Measurements from ENCODE around the gene MSI1.

MSI1 gene

DNA sequence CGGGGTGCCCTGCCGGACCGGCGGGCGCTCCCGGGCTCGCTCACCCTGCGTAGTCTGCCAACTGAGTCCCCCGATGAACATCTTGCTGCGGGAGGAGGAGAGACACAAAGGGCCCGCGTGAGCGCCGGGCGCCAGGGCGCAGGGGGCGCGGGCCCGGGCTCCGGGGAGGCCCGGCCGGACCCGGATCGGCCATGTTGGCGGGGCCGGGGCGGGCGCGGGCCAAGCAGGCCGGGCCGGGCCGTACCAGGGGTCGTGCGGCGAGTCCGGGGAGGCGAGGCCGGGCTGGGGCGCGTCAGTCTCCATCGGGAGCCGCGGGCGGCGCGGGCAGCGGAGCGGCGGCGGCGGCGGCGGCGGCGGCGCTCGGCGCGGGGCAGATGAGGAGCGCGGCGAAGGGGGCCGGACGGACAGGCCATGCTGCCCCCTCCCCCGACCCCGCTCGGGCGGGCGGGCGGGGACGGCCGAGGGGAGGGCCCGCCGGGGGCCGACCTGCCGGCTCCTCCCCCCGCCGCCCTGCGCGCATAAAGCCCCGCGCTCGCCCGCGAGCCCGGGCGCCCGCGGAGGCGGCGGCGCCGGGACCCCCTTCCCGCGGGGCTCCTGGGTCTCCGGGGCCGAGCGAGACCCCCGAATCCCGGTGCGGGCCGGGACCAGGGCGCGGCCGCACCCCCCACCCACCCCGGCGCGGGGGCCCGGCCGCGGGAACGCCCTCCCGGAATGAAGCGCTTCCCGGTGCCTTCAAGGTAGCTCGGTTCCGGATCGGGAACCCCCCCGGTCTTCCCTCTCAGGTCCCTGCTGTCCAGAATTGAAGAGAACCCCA is at the start of gene MSI1:
MSI1 (minus strand) TSS at position 376 of the 814 bp plus-strand sequence; CDS start at position 303, 73 bp downstream.
- in situ Hi-C loops (cut with MboI; ENCODE audit: low pct_unique_long_range_greater_than_20kb, low sequenced_read_pairs), result no loop called here
- no peak for DNase-seq

- no peak for DNase-seq
- in situ Hi-C loops (cut with MboI; ENCODE audit: low pct_unique_long_range_greater_than_20kb, low sequenced_read_pairs), result no loop called here
These were observed 49.1 kb upstream of the MSI1 start for GRCh38 chr12:120417917-120418580.

DNA sequence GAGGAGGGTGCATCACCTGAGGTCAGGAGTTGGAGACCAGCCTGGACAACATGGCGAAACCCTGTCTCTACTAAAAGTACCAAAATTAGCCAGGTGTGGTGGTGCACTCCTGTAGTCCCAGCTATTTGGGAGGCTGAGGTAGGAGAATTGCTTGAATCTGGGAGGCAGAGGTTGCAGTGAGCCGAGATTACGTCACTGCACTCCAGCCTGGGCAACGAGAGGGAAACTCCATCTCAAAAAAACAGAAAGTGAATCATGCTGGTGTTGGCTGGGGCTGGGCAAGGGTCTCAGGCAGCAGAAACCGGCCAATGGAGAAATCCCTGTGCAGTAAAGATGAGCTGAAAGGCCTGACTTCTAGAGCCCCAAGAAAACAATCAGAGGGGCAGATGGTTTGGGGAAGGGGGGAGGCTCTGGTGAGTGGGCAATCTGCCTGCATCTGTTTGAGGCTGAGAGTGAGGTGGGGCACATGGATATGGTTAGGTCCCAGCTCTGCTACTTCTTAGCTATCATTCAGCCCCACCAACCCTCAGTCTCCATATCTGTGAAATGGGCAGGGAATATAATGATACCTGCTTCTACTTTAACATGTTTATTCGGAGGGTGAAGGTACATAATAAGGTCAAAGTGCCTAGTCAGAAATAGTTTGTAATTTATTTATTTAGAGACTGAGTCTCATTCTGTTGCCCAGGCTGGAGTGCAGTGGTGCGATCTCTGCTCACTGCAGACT is 47.7 kb upstream of the MSI1 start:
- DNase-seq, result no peak
- in situ Hi-C loops (cut with MboI; ENCODE audit: low pct_unique_long_range_greater_than_20kb, low sequenced_read_pairs), result no loop called here

- in situ Hi-C loops (cut with MboI; ENCODE audit: low pct_unique_long_range_greater_than_20kb, low sequenced_read_pairs), result no loop called here
- no peak for DNase-seq
These were observed 45.1 kb upstream of the MSI1 start for GRCh38 chr12:120413901-120414695.

DNA sequence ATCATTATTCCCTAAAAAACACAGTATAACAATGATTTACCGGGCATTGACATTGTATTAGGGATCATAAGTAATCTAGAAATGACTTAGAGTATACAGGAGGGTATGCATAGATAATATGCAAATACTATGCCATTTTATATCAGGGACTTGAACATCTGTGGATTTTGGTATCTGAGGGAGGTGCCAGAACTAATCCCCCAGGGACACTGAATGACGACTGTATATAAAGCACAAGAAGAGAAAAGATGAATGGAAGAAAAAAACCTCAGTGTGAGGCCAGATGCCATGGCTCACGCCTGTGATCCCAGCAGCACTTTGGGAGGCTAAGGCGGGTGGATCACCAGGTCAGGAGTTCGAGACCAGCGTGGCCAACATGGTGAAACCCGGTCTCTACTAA is 43.5 kb upstream of the MSI1 start:
- in situ Hi-C loops (cut with MboI; ENCODE audit: low pct_unique_long_range_greater_than_20kb, low sequenced_read_pairs), result no loop called here

DNA sequence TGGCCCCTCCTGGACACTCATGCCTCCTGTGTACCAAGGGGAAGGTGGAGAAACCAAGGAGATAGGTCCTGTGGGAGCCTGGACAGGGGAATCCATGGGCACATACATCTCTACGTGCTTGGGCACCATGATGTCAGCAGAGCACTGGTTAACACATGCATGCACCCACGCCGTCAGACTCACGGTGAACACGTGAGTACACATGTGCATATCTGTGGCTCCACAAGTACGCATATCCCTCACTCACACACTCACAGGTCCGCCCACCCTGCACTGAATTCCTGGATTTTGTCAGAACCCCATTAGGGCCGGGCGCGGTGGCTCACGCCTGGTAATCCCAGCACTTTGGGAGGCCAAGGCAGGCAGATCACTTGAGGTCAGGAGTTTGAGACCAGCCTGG is 39.8 kb upstream of the MSI1 start:
- no peak for DNase-seq
- in situ Hi-C loops (cut with MboI; ENCODE audit: low pct_unique_long_range_greater_than_20kb, low sequenced_read_pairs), result no loop called here

More for the DNA sequence above, 43.5 kb upstream of the MSI1 start:
- no peak for DNase-seq

- in situ Hi-C loops (cut with MboI; ENCODE audit: low pct_unique_long_range_greater_than_20kb, low sequenced_read_pairs), result no loop called here
- no peak for DNase-seq
These were observed 37.6 kb upstream of the MSI1 start for GRCh38 chr12:120406553-120406952.

GRCh38 chr12:120406069-120406468 is 37.1 kb upstream of the MSI1 start:
- no peak for DNase-seq
- in situ Hi-C loops (cut with MboI; ENCODE audit: low pct_unique_long_range_greater_than_20kb, low sequenced_read_pairs), result no loop called here

DNA sequence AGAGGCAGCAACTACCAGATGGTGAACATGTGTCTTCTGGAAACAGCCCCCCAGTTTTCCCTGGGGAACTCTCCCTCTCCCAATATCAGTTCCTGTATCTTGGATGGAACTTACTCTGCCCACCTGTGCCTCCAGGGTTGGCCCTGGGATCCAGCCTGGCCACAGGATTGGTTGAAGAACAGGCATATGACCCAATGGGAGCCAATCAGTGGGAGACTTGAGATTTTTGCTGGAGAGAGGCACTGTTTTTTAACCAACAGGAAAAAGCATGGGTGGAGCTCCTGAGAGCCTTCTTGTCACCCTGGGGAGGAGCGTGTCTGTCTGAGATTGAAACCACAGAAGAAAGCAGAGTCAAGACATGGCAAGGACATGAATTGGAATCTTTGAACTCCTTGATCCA is 35.3 kb upstream of the MSI1 start:
- in situ Hi-C loops (cut with MboI; ENCODE audit: low pct_unique_long_range_greater_than_20kb, low sequenced_read_pairs), result no loop called here
- DNase-seq, result no peak

DNA sequence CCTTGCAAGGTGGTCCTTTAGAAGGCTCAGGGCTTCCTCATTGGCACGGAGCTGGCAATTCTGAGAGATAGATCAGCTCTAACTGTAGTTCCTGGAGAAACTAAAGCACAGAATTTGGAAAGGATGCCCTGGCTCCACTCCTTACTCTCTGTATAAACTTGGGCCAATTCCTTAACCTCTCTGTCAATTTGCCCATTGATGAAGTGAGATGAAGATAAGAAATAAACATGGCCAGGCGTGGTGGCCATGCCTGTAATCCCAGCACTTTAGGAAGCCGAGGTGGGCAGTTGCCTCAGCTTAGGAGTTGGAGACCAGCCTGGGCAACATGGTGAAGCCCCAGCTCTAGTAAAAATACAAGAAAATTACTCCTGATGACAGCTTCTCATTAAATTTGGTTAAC is 34.9 kb upstream of the MSI1 start:
- DNase-seq, result no peak
- in situ Hi-C loops (cut with MboI; ENCODE audit: low pct_unique_long_range_greater_than_20kb, low sequenced_read_pairs), result no loop called here

DNA sequence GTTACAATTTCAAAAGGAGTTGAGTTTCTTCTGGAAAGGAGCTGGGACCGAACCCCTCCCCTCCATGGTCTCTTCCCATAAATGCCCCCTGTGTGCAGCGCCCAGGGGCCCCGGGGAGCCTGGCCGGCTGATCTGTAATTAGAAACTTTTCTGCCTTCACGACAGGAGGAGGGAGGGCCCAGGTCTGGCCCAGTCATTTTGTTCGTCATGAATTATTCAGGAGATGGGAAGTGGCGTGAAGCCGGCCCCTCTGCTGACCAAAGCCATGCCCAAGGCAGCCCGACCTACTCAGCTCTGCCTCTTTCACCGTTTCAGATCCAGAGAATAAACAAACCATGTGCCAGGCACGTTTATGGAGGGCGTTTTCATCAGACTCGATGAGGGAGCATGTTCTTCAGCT is 33.3 kb upstream of the MSI1 start:
- no peak for DNase-seq
- in situ Hi-C loops (cut with MboI; ENCODE audit: low pct_unique_long_range_greater_than_20kb, low sequenced_read_pairs), result no loop called here

- DNase-seq, result no peak
- in situ Hi-C loops (cut with MboI; ENCODE audit: low pct_unique_long_range_greater_than_20kb, low sequenced_read_pairs), result no loop called here
These were observed 30.6 kb upstream of the MSI1 start for GRCh38 chr12:120399531-120399930.

DNA sequence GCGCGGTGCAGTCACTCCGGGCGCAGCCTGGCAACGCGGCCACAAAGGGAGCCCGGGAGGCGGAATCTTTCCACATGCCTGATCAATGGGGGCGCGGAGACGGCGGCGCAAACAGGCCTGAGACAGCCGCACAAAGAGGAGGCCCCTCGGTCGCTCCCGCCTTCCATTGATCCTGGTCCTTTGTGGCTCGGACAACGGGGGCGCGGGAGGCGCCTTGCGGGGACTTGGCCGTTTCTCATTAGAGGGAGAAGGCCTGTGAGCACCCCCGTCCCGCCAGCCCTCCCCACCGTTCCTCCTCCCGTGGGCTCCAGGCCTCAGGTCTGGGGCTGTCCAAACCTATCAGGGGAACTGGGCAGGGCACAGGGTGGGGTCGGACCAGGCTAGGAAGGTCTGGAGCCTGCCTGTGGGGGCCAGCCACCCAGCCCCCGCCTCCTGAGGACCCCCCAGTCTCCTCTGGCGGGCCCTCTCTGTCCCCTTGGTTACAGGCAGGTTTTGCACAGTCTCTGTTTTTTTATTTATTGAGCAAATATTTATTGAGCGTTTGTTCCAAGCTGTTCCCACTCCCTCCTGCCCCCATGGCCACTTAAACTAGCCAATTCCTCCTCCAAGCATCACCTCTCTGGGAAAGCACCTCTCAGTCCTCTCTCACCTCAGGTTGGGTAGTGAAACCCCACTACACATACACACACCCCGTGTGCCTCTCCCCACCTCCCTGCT is 29.0 kb upstream of the MSI1 start:
- no peak for DNase-seq
- in situ Hi-C loops (cut with MboI; ENCODE audit: low pct_unique_long_range_greater_than_20kb, low sequenced_read_pairs), result no loop called here

DNA sequence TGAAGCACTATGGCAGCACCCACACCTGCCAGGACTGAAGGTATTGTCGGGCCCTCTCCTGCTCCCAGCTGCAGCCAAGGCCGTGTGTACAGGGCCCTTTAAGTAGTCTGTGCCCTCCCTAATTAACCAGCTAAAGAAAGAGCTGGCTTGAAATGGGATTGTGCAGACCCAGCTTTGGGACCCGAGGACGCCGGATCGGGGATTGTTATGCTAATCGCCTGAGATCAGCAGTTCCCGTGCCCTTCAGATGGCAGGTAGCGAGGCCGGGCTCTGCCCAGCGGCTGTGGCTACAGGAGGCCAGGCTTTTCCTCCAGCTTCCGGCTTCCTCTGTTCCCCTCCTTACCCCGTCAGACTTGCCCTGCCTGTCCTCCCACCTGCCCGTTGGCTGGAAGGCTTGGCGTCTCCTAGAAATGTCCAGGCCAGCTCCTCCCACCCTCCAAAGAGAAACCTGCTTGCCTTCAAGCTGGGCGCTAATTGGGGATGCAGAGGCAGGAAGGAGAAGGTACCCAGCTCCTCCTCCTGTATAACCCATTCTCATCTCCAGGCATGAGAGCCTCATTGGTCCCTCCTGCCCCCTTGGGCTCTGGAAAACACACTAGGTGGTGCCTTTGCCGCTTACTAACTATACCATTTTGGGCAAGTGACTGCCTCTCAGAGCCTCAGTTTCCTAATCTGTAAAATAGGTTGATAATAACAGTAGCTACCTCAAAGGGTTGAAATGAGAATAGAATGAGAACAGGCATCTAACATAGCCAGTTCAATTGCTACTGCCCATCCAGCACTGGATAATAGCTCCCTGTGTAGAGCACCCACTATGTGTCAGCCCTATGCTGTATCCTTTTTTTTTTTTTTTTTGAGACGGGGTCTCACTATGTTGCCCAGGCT is 25.8 kb upstream of the MSI1 start:
- in situ Hi-C loops (cut with MboI; ENCODE audit: low pct_unique_long_range_greater_than_20kb, low sequenced_read_pairs), result no loop called here
- no peak for DNase-seq

- in situ Hi-C loops (cut with MboI; ENCODE audit: low pct_unique_long_range_greater_than_20kb, low sequenced_read_pairs), result no loop called here
- DNase-seq, result no peak
These were observed 21.7 kb upstream of the MSI1 start for GRCh38 chr12:120390540-120391120.

DNA sequence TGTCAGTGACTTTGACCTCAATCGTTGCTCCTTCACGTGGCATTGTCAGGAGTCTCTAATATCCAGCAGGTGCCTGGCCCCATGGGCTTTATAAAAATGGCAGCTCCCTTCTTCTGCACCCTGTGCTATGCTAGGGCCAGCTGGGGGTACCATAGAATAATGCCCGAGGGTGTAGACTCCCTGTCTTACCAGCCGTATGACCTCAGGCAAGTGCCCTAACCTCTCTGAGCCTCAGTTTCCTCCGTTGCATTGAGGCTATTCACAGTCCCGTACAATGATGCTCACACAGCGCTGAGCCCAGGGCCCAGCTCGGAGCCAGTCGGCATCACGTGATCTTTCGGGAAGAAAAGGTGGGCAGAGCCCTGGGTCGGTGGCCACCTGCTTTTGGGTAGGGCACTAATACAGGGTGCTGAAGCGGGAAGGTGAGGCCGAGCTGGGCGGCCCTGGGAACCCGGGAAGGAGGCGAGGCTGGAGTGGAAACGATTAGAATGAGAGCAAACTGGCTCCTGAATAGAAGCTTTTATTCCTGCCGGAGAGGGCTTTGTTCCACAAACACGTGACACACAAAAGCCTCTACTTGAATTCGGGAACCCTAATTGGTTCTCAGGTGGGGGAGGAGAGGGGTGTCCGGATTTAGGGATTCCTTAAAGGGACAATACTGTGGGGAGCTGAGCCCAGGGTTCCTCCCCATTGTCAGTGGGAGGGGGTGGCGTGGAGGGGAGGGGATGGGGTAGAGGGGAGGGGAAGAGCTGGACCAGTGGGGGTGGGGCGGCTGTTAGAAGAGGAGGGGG is 19.9 kb upstream of the MSI1 start:
- DNase-seq, result no peak
- in situ Hi-C loops (cut with MboI; ENCODE audit: low pct_unique_long_range_greater_than_20kb, low sequenced_read_pairs), result no loop called here

Measured in KBM-7 (cell line).